ENCODE results near the gene SH2B3. TPM values are rescaled to one million over a fixed set of nuclear protein-coding genes. Genes with fewer than 3 reads are reported as not detected.
A peak's percentile ranks its signal among the peaks of the same experiment; 100 is the strongest.

SH2B3 gene
- total and polyA plus RNA-seq, 2 of the 13 experiments (the other 11 are each of a cell fraction or from before 2014, with no cell fraction given): 6.8 to 6.9 TPM

- no peak for TF ChIP-seq ZNF407 (CRISPR knock-in tag; IDR thresholded peaks at IDR 0.05; ENCODE audit: not compliant biosample characterization)
- no peak for TF ChIP-seq ZNF512B (CRISPR knock-in tag; IDR thresholded peaks at IDR 0.05; ENCODE audit: borderline replicate concordance)
- TF ChIP-seq TGIF2 (CRISPR knock-in tag; IDR thresholded peaks at IDR 0.05): no peak
- TF ChIP-seq ZBTB40 (IDR thresholded peaks at IDR 0.05): no peak
- peak; percentile 1; the same call in 1 of the 2 replicates for TF ChIP-seq ZBTB40 (CRISPR knock-in tag; IDR thresholded peaks at IDR 0.05)
- no peak for TF ChIP-seq NR3C1 (CRISPR knock-in tag; IDR thresholded peaks at IDR 0.05)
- TF ChIP-seq ZFY (CRISPR knock-in tag; IDR thresholded peaks at IDR 0.05): peak; percentile 86
- TF ChIP-seq NFYC (CRISPR knock-in tag; IDR thresholded peaks at IDR 0.05): peak; percentile 82
- no peak for TF ChIP-seq TEAD2 (CRISPR knock-in tag; IDR thresholded peaks at IDR 0.05)
These were observed 36.8 kb upstream of the SH2B3 start, which contains the start of gene PHETA1 (continued) for GRCh38 chr12:111368788-111369495.

All from HepG2 (cell line).